Measurements from ENCODE around the gene CLPTM1.

DNA sequence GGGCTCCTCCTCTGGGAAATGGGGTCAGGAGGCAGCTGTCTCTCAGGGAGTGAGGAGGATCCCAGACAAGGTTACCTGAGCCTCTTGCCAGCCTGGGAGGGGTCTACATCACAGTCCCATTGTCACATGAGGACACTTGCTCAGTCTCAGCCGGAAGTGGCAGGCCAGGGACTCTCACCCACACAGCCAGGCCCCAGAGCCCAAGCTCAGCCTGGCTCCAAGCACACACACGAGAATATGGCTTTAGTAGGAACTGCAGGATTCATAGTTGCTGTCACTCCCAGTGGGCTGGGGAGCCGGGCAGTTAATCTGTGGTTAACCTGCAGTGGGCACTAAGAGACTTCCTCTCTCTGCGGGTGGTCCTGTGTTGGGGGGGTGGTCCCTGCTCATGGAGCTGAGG is 30.3 kb downstream of the CLPTM1 start:
- TF ChIP-seq, protein P1, sequence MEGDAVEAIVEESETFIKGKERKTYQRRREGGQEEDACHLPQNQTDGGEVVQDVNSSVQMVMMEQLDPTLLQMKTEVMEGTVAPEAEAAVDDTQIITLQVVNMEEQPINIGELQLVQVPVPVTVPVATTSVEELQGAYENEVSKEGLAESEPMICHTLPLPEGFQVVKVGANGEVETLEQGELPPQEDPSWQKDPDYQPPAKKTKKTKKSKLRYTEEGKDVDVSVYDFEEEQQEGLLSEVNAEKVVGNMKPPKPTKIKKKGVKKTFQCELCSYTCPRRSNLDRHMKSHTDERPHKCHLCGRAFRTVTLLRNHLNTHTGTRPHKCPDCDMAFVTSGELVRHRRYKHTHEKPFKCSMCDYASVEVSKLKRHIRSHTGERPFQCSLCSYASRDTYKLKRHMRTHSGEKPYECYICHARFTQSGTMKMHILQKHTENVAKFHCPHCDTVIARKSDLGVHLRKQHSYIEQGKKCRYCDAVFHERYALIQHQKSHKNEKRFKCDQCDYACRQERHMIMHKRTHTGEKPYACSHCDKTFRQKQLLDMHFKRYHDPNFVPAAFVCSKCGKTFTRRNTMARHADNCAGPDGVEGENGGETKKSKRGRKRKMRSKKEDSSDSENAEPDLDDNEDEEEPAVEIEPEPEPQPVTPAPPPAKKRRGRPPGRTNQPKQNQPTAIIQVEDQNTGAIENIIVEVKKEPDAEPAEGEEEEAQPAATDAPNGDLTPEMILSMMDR (IDR thresholded peaks at IDR 0.05; ENCODE audit: low read length) = no peak
- TF ChIP-seq EZH2 (IDR thresholded peaks at IDR 0.05; ENCODE audit: borderline replicate concordance, low read length) = no peak

All from OCI-LY1 (cell line).